ENCODE results near the gene FOXL3.
A peak's percentile ranks its signal among the peaks of the same experiment; 100 is the strongest.
"Not testable (repeated sequence)": the region's sequence is repeated elsewhere in the genome, so short reads cannot be mapped to it uniquely, and the experiment has no call there.

FOXL3 gene

GRCh38 chr7:323410-323809, 33.4 kb downstream of the FOXL3 start:
- DNase-seq (ENCODE audit: low read depth) = no peak

DNA sequence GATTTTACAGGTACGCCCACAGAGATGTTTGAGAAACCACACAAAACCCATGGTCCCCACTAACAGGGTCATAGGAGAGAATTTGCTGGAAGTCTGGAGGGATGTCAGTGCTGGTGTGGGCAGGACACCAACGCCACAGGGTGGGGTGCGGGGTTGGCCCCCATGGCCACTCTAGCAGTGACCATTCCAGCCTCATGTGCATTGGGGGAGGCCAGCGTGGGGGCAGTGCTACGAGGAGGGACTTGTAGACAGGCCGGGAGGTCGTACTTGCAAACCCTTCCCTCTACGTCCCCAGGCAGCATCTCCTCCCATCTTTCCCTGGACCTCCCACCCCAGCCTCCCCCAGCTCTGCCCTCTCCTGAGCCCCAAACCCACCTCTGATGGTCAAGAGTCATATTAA, 34.0 kb downstream of the FOXL3 start:
- DNase-seq (ENCODE audit: low read depth) = no peak

GRCh38 chr7:325051-325798, 35.3 kb downstream of the FOXL3 start:
- no peak for DNase-seq (ENCODE audit: low read depth)

DNA sequence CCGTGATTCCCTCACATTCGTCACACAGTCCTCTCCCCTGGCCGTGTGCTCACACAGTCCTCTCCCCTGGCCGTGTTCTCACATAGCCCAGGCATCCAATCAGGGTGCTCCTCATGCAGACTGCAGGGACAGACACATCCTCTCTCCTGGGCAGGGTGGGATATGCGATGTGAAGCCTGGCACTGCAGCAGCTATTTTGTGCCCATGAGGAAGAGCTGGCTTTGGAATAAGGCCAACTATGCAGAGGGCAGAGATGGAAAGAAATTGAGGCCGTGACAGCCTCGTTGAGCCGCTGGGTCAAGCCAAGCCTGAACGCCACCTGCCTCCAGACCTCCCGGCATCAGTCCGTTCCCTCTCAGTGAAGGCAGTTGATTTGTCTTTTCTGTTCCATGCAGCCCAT, 35.8 kb downstream of the FOXL3 start:
- no peak for DNase-seq (ENCODE audit: low read depth)

DNA sequence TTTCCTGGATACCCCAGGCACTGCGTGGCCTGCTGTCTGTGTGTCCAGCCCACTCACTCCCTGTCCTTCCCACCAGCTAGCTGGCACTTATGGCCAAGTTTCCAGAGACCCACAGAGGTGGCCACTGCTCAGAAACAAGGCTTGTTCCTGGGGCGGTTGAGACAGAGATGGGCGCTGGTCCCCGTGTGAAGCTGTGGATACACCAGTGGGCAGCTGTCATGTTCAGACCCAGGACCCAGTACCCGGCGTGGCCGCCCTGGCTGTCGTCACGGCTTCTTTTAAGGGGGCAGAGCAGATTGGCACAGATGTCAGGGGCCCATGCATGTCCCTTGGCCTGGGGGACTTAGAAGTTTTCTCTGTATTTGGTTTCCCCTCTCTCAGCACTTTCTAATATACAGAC, 36.3 kb downstream of the FOXL3 start:
- no peak for DNase-seq (ENCODE audit: low read depth)

GRCh38 chr7:326809-327232, 36.9 kb downstream of the FOXL3 start:
- no peak for DNase-seq (ENCODE audit: low read depth)

DNA sequence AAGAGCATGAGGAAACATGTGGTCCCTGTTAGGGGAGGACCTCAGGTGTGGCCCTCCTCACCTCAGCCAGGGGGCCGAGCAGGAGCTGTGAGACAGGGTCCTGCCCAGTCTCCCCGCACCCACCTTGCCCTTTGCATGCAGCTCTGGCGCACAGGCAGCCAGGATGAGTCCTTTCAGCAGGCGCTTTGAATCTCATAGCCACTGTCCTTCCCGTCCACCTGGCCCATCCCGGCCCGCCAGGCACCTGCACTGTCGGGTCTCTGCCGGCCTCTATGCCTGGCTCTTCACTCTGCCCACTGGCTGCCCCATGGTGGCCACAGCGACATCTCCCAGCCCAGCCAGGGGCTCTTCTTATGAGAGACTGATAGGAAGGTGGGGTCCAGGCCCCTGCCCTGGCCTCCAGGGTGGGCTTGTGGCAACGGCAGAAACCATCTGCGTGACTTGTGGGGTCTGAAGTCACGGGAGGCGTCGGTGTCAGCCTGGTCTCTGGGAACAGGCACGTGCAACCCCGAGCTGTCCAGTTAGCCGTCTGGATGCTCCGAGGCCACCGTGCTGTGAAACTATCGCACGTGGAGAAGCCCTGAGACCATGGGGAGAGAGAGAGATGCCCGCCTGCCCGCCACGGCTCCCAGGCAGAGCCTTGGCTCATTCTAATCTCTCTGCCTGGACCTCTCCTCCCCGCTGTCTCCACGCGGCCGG, 37.4 kb downstream of the FOXL3 start:
- no peak for DNase-seq (ENCODE audit: low read depth)

- DNase-seq (ENCODE audit: low read depth) = no peak
Observed at GRCh38 chr7:327991-328702, 38.2 kb downstream of the FOXL3 start.

GRCh38 chr7:329691-330281, 39.8 kb downstream of the FOXL3 start:
- no peak for DNase-seq (ENCODE audit: low read depth)

GRCh38 chr7:330511-331230, 40.7 kb downstream of the FOXL3 start:
- DNase-seq (ENCODE audit: low read depth) = no peak

- DNase-seq (ENCODE audit: low read depth) = no peak
Observed at GRCh38 chr7:332020-332517, 42.1 kb downstream of the FOXL3 start.

DNA sequence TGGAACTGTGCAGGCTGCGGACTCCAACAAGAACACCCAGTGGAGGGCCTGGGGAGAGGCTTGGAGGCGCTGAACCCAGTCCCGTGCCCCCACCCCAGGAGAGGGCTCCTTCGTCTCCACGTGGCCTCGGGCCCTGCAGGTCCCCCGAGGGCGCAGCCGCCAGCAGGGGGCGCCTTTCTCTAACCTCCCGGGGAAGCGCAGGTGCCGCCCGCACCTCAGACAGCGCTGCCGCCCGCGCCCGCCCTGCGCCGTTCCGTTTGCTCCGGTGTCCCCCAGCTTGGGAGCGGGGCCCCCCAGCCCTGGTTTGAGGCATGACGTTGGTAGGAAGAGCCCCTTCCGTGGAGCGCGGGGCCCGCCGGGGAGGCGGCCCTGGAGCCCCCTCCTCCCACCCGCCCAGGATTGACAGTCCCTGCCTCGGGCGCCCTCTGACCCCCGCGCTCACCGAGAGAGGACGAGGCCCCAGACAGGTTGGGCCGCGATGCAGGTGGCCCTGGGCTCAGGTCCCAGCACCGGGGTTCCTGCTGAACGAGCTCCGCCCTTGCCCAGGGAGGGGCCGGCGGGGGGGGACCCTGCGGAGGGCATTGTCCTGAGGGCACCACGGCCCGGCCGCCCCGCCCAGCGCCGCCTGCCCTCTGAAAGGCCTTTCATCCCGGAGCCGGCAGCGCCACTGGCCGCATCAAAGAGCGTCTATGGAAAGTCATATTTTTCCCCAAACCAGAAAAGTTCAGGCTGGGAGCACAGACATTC, 42.8 kb downstream of the FOXL3 start:
- peak; percentile 85 for DNase-seq (ENCODE audit: low read depth)

DNA sequence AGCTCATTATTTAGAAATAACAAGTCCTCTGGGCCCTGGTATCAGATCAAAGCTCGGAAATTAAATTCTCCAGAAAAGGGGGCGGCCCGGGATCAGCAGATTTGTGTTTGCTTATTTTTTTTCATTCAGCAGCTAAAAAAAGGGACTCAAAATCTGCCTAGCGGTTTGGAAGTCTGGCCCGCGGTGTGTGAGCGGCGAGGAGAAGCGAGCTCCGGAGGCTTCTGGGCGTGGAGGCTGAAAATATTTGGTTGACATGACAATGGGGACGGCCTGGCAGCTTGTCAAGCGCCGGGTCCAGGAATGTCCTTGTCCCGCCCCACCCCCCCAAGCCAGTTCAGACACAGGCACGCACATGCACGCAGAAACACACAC, 43.4 kb downstream of the FOXL3 start:
- DNase-seq (ENCODE audit: low read depth) = no peak

DNA sequence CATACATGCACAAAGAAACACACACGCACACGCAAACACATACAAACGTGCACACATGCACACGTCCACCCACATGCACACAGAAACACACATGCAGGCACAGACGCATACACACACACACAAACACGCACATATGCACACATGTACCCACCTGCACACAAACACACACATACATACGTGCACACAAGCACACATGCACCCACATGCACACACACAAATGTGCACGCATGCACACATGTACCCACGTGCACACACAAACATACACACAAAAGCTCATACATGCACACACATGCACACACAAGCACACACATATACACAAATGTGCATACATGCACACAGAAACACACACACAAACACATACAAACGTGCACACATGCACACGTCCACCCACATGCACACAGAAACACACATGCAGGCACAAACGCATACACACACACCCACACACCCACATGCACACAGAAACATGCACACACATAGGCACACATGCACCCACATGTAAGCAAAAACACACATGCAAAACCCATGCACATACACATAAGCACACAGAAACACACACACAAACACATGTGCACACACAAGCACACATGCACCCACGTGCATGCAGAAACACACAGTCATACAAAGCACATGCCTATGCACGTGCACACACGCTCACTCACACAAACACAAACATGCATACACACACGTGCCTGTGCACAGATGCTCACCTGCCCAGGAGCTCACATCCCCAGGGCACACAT, 44.8 kb downstream of the FOXL3 start:
- no peak for DNase-seq (ENCODE audit: low read depth)

DNA sequence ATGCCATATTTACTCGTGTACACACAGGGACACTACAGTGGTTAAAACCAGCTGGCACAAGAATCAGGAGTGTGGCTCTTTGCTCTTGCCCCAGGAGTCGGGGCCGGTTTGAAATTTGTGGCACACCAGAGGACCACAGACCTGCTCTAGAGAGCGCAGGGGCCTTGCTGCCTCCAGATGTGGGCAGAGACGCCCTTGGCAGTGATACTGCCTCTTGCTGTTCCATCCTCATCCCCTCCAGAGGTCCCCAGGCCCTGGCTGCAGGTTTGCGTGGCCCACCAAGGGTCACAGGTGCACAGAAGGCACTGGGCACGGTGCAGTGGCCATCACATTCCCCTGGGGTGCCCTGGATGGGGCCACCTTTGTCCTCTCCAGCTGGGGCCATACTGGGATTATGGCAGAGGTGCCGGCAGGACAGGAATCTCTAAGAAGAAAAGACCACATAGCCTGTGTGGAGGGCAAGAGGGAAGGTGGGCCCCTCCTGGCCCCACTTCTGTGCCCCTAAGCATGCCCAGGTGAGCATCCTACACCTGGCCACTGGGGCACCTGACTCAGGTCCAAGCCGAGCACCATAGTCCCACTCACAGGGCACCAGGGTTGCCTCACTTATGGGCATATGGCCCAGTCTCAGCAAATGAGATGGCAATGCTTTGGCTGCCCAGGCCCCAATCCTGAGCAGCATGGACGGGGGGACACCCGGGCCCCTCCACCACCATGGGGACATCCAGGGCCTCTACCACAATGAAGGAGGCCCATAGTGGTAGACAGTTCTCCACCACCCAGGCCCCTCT, 45.6 kb downstream of the FOXL3 start:
- no peak for DNase-seq (ENCODE audit: low read depth)

GRCh38 chr7:336149-336533, 46.2 kb downstream of the FOXL3 start:
- DNase-seq (ENCODE audit: low read depth) = not testable (repeated sequence)

GRCh38 chr7:336810-337566, 47.0 kb downstream of the FOXL3 start:
- DNase-seq (ENCODE audit: low read depth) = no peak

DNA sequence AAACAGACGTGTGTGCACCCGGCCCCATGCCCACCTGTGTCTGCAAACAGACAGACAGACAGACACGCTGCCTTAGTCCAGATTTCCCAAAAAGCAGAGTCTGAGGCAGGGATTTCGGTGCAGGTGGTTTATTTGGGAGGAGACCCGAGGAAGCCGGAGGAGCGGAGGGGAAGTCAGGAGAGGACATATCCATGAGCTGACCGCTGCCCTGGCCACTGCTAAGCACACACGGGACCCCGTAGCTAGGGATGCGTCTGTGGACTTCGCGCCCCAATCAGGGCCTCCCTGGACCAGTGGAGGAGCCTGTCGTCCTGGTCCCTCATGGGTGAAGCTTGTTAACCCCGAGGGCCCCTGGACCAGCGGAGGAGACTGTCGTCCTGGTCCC, 47.6 kb downstream of the FOXL3 start:
- no peak for DNase-seq (ENCODE audit: low read depth)
